T1000 (cell line): ENCODE measurements around the gene PIK3R6.

Experiments
- DNase-seq: peaks from one replicate; lab custom pipeline; 2025; ENCODE audit warnings: mixed read lengths; lab: John Stamatoyannopoulos, UW

The PIK3R6 gene, protein sequence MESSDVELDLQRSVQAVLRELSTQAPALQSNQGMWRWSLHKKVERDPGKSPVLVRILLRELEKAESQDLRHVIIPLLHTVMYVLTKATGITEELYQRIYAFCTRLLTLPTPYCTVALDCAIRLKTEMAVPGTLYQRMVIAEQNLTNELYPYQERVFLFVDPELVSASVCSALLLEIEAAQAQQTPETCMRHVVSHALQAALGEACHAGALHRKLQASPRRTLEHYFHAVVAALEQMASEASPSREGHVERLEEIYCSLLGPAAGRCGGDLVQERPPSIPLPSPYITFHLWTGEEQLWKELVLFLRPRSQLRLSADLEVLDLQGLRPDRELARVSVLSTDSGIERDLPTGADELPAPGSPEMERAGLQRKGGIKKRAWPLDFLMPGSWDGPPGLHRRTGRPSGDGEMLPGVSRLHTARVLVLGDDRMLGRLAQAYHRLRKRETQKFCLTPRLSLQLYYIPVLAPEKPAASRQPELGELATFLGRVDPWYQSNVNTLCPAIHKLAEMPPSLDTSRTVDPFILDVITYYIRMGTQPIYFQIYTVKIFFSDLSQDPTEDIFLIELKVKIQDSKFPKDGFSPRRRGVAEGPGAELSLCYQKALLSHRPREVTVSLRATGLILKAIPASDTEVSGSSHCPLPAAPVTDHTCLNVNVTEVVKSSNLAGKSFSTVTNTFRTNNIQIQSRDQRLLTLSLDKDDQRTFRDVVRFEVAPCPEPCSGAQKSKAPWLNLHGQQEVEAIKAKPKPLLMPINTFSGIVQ

DNA sequence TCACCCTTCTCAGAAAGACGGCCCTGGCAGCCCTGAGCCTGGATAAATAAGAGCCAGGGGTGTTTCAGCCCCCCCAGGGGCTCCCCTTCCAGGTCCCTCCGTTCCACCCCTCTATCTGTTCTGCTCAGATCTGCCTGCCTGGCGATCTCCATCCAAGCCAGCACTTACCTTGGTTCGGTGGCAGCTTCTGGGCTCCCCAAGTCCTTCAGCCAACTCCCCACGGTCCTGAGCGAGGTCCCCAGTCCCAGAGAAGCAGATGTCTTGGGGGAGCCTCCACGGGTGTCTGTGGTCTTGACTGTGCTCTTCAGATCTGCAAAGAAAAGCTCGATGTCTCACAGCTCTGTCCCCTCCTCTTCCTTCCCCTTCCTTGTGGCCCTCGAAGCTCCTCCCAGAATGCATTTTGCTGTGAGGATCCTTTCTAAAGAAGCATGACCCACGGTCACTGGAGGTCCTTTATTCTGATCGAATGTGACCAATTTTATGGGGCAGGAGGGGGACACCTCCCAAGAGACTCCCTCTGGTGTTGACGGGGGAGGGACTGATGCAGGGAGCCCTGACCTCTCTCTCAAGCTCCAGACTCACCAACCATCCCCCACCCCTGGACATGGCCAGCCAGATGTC is at the start of gene PIK3R6:
Gene PIK3R6 (minus strand): TSS at position 314 of the 621 bp plus-strand sequence. CDS start 17,880 bp downstream, outside the sequence.
- DNase-seq, result no peak

DNA sequence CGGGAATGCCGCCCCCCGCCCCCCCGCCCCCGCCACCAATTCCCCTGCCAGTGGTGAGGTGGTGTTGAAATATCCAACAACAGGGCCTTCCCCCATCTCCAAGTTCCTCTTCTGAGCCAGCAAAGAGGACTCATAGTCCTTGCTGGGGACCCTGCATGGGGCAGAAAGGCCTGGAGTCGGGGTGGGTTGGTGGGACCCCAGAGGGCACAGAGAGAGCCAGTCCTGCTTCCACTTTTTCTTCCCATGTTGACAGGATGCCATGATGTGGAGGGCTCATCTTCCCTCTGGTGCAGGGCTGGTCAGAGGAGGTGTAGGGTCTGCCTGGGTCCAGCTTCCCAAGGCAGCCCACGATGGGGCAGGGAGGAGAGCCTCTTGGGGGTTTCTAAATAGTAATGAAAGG is 49.0 kb upstream of the PIK3R6 start:
- DNase-seq, result no peak

DNA sequence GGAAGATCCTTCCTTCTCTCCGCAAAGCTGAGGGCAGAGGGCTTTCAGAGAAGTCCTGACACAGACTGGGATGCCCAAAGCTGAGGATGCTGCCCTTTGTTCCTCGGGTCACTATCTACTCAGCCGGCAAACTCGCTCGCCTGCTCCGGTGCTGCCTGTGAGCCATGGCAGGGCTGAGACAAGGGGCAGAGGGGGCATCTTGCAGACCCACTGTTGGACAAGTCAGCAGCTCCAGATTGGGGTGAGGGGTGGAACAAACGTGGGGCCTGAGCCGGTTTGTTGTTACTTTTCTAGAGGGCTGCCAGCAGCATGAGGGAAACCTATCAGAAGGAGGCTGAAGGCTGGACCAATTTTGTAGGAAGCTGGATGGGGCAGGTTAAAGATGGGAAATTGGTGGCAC is 47.1 kb upstream of the PIK3R6 start:
- no peak for DNase-seq

DNA sequence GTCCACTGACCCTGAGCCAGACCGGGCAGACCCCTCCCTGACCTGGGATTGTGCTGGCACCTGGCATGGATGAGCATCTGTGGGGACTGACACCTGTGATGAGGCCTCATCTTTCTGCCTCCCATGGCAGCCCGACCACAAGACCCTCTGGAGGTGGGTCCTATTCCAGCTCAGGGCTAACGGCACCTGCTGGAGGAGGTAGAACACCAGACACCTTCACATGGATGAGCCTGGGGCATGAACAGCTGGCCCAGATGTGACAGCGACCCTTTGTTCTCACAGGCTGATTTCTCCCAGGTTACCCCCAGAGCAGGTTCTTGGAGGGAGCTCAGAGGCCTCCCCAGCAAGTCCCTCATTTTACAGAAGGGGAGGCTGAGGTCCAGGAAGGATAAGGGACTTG is 46.4 kb upstream of the PIK3R6 start:
- no peak for DNase-seq

DNA sequence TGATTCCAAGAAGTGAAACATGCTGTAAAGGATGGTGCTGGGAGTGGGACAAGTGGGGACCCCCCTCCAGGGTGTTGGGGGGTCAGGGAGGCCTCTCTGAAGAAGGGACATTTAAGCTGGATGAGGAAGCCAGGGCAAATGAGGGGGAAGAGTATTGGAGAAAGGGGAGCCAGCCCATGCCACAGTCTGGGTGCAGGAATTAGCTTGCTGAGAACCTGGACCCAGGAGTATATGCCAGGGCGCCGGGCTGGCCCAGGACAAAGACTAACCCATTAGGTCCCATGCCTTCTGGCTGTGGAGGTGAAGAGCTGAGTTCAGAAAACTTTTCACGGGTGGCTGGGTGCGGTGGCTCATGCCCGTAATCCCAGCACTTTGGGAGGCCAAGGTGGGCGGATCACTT is 45.6 kb upstream of the PIK3R6 start:
- DNase-seq, result no peak

DNA sequence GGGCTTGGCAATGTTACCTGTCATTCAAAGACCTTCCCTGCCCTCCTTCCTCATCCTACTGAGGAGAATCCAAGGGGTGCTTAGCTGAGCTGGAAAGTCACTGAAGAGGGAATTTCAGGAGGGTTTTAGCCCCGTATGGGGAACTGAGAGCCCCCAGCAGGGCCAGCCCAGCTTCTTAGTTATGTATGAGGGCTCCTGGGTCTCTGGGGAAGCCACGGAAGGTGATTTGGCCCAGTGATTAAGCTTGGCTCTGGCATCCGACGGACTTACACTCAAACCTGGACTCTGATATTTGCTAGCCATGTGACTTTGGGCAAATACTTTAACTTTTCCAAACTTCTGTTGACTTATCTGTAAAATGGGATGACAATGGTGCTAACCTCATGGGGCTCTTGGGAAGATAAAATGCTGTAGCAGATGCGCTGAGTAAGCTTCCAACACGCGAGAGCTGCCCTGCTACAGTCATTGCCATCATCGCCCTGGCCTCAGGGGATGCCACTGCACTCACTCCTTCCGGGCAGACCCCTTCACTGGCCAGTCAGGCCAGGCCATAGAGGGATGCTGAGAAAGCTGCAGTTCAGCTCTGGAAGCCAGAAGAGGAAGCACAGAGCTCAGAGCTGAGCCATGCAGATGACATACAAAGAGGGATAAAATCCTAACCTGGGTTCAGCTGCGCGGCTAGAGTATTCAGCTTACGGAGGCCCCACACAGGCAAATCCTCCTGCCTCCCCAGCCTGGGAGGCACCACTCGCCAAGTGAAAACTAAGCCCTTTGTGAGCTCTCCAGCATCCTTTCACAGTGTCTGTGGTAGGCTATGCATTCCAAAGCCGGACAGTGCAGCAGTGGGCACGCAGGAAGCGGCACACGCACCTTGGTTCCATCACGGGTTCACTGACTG is 44.9 kb upstream of the PIK3R6 start:
- DNase-seq, result no peak

DNA sequence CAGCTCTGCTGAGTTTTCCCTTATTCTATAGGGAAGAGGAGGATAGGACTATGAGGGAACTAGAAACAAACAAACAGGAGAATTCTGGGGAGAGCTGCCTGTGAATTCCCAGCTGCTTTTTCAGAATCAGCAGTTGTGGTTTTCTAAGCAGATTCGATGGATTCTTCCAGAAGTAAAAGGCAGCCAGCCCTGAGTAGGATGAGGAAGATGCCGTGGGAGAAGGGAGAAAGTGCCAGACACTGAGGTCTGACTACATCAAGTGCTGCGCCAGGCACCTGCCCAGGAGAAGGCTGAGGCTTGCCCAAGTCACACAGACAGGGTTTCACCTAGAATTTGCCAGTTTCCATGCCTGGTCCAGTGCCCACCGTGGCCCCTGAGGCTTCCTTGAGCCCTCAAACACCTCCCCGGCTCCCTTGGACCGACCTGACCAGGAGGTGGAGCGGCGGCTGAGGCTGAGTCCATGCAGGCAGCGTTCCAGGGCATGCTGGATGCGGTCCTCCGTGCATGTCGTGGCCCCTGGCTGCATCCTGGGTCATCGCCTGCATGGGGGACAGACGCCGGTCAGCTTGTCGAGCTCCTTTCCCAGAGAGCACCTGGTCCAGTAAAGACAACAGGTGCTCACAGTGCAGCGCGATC is 43.6 kb upstream of the PIK3R6 start:
- no peak for DNase-seq

DNA sequence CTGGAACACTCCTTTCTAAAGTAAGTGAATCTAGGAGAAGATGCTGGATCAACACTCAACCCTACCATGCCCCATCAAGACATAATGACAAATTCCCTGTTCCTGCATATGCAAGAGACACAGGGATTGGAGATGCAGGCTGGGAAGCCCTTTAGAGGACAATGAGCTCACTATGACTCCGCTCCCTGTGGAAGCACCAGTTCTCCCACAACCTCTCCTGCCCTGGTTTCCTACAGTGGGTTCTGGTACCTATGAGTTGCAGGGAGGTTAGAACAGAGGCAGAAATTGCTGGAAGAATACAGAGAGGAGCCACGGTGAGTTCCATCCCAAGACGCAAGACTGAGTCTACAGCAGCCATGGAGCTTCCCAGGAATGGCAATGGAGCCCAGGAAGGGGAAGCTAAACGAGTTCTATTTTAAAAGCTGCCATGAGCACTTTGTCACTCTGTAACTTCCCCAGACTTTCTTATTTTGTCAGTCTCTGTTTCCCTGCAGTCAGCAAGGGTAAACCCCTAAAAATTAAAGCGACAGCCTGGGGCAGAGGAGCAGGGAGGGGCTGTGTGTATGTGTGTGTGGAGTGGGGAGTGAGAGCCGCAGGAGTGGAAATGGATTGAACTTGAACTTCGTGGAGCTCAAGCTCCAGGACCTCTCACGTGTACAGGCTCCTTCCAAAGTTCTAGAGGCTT is 42.3 kb upstream of the PIK3R6 start:
- DNase-seq, result no peak

DNA sequence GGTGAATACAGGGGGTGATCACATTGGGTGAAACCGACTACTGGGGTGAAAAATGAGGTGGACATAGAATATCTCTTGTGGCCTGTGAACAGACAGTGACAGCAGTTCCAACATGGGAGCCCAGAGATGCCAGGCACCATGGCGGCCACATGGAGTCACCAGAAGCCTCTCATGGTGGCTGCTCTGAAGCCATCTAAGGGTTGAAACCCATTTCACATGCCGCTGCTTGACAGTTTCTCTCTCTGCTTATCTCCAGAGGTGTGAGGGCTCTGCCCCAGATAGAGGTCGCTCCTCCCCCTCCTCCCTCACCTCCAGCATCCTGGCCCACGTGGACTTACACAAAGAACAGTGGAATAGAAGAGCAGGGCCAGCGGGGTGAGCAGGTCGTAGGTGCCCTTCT is 37.9 kb upstream of the PIK3R6 start:
- DNase-seq, result no peak

DNA sequence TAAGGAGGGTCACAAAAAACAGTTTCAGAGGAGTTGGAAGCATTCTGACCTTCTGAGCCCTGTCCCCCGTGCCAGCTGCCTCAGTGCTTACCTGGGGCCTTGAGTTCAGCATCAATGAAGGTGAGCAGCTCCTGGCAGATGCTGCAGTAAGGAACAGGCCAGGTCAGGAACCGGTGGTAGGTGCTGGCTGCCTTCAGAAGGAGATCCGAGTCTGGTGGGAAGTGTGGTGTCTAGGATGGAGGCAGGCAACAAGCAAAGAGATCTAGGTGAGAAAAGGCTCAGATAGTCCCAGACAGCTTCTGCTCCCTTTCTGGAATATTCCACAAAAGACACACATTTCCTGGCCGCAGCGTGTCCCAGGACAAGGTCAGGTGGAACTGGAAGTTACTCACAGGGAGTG is 37.2 kb upstream of the PIK3R6 start:
- no peak for DNase-seq

DNA sequence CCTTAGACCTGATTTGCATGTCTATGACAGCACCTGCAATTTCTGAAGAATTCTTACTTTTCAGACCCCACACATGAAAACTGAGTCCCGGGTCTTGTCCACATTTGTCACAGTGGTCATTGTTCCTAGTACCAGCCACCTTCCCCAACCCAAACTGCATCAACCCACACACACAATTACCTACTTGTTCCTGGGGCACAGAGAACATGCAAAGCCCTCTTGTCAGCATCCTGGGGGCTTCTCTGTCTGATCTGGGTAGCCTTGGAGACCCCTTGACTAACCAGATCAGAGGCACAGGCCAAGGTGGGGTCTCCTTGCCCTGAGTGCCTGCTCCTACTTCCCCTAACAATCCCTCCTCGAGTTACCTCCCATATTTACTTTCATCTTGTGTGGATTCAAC is 36.7 kb upstream of the PIK3R6 start:
- no peak for DNase-seq

DNA sequence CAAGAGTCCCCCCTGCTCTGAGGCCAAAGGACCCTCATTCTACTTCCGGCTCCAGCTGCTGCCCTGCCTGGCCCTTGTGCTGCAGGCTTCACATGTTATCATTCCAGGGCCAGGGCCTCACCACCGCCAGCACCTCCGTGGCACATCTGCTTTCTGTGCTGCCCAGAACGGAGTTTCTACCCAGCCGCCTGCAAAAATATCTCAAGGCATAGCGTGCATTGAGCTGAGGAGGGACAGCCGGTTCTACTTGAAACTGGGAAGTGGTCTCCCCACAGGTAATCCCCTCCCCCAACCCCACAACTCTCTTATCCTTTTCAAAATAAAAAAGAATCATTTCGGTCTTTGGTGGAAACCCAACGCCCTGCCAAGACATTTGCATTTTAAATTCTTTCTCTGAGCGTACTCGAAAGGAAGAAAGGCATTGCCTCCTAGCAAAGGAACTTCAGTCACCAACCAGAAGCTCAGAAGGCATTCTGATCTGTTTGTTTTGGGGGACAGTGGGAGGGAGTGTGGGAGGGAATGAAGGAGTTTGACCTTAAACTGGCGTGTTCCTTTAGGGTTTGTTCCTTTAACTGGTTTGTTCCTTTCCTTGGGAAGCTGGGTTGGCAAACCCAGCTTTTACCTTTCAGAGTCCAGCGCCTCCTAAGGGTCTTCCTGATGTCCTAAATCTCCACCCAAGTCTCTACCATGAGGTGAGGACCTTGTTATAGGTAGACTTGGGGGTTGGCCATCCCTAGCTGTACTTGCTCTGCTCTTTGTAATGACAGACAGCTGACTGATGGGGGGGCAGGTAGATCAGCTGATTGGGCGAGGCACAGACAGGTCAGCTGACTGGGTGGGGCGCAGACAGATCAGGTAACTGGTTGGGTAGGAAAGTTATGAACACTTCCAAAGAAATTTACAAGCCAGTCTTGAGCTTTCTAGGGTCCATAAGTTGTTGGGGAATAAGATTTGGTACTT is 33.4 kb upstream of the PIK3R6 start:
- no peak for DNase-seq

DNA sequence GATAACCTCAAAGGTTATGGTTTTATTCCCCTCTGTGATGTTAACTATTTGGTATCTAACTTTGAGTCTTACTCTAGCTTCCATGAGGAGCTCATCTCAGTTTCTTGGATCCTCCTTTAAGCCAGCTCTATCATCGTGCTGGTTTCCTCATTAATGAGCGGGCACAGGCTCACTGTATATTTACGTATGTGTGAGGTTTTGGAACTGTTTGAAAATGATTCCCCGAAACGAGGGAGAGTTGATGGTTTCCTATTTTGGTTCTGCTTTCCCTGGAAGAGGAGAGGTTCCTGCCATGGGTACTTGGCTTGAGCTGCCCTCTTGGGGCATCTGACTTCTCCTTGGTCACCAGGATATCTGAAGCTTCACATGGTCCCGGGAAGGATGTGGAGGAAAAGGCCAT is 32.7 kb upstream of the PIK3R6 start:
- no peak for DNase-seq

DNA sequence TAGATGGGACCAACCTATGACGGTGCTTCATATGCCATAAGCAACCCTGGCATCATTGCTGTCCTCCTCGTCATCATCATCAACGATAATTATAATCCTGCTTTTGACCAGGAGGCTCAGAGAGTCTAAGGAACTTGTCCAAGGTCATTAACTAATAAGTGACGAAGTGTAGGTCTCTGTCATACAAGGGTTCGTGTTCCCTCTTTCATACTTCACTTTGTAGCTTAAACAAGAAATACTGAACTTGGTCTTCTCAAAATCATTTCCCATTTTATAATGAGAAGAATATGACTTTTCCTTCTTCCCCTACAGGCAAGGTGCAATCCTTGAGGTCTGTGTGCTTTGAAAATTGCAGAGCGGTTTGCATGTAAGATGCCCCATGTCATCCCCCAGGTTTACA is 31.2 kb upstream of the PIK3R6 start:
- no peak for DNase-seq

DNA sequence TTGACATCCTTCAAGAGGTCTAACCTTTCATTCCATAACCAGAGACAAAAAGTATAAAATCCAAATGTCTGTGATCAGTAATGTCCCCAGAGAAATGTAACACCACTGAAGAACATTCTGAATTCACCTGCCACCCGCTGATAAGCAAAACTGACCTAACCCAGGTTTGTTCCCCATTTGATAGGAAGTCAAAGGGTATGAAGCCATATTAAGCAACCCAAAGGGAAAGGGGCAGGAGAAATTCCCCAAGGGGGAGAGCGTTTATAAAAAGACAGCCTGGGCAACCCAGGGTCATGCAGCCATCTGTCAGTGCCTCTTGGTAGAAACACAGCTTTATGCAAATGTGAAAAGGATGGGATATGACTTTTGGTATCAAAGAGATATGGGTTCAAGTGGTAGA is 30.7 kb upstream of the PIK3R6 start:
- no peak for DNase-seq

DNA sequence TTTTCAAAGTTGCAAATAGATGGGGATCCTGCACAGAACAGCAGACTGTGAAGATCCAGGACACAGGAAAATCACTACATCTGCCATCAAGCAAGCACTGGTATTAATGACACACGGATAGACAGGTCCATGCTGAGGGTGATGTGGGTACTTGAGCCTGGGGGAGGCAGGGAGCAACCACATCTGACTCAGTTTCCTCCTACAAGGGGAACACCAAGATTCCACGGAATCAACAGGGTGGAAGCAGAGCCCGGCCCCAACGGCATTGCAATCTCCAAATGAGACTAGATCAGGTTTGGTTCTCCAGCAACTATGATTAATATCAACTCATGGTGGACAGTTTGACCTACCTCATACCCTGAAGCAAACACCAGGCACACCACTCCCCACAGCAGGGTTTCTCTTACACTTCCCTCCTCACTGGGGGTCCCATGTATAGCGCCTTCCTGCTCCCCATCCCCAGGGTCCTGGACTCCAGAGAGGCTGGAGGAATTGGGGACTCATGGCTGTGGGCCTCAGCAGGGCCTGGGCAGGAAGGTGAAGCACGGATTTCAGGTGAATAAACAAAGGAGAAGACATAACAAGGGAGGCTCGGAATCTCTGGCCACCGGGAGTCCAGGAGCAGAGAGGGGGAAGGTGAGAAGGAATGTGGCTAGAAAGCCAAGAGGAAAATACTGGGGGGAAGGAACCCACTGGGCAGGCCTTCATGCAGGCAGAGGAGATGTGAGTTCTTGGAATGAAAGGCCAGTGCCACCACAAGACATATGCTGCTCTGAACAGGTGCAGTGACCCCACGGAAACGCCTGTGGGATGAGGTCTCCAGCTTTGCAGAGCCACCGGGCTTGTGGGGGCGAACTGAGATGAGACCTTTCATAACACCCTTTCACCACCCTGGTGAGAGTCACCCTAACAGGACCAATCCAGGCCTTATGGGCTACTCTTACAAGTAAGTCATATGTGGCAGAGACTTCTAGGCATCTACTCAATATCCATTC is 29.5 kb upstream of the PIK3R6 start:
- DNase-seq, result no peak

DNA sequence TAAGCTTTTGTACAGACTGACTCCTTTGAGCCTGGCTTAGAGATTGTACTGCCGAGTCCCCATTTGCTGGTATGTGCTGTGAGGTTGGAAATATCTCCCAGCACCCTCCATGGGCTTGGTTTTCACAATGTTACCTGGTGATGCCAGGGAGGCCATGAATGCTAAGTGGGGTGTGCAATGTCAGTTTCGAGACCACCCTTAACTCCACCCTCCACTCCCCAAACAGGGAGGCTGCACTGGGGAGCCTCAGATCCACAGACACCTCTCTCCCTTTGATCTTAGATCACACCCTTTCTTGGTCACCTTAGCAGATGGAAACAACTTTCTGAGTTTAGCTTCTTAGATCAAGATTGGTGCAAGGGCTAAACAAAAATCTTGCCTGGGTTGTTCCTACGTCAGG is 28.6 kb upstream of the PIK3R6 start:
- no peak for DNase-seq
